ENCODE results near the gene REPS2. TPM values are rescaled to one million over a fixed set of nuclear protein-coding genes. Genes with fewer than 3 reads are reported as not detected.

The REPS2 gene
- total RNA-seq, 1 experiment from 2014 or later: 3.7 TPM

- Mint-ChIP-seq H3K36me3 (ENCODE audit: insufficient read depth in 1 of 3, low read depth in 3 of 3) (peaks cover 0 to 7% (median 5%) of the 10 kb centered on the region in 3 experiments; a peak in 6 of 7 replicates), H3K9me3 (peaks cover 5 to 9% of the 10 kb centered on the region in 2 experiments; a peak in 4 of 5 replicates), H3K27me3 (ENCODE audit: low read depth) (no peaks in the 10 kb centered on the region), H3K4me3 (no peak overlapping the region), H3K4me1 (peaks cover 9 to 24% of the 10 kb centered on the region in 2 experiments), H3K27ac (no peak overlapping the region)
- Histone ChIP-seq H3K9ac (ENCODE audit: extremely low read depth, insufficient read length, low read length) (no peak overlapping the region), H3K18ac (ENCODE audit: insufficient read length, low read depth, low read length) (no peak overlapping the region), H3K79me1 (ENCODE audit: insufficient read depth, low read depth, low read length, poor library complexity, severe bottlenecking) (no peaks in the 10 kb centered on the region), H3K23ac (ENCODE audit: insufficient read length, low read depth, low read length) (no peak overlapping the region), H4K20me1 (ENCODE audit: control insufficient read depth, insufficient read depth, insufficient read length) (no peaks in the 10 kb centered on the region), H3K27ac (ENCODE audit: insufficient read length, low read depth, low read length) (no peak overlapping the region), H3K14ac (ENCODE audit: insufficient read depth, low read length) (no peak overlapping the region), H3K27me3 (ENCODE audit: insufficient read depth, low read length) (no peaks in the 10 kb centered on the region), H2AK5ac (ENCODE audit: insufficient read length, low read length) (no peak overlapping the region), H4K91ac (ENCODE audit: insufficient read length, low read depth, low read length) (no peak overlapping the region), H3K4ac (ENCODE audit: low read depth, low read length) (no peak overlapping the region), H3K23me2 (ENCODE audit: insufficient read length, low read depth, low read length, poor library complexity, severe bottlenecking) (no peaks in the 10 kb centered on the region), H3K56ac (ENCODE audit: insufficient read length, low read depth, low read length) (no peak overlapping the region), H2BK15ac (ENCODE audit: low read depth, low read length) (no peak overlapping the region), H3T11ph (ENCODE audit: low read length) (no peak overlapping the region), H2AFZ (ENCODE audit: low read length) (no peak overlapping the region), H2BK120ac (ENCODE audit: low read depth, low read length, poor library complexity, severe bottlenecking) (no peak overlapping the region), H4K5ac (ENCODE audit: insufficient read length, low read depth, low read length) (no peak overlapping the region), H2BK5ac (ENCODE audit: insufficient read length, low read length) (no peak overlapping the region), H4K8ac (replicated peaks; ENCODE audit: insufficient read length, low read depth, low read length) (no peak overlapping the region), H3K4me2 (ENCODE audit: insufficient read depth, insufficient read length, low read length) (no peak overlapping the region), H3K4me1 (ENCODE audit: insufficient read depth, low read length) (no peaks in the 10 kb centered on the region), H3K9me3 (ENCODE audit: control insufficient read depth, low read depth, low read length) (peaks cover 6% of the 10 kb centered on the region), H2BK20ac (ENCODE audit: low read depth, low read length, poor library complexity, severe bottlenecking) (no peak overlapping the region), H2BK12ac (ENCODE audit: insufficient read length, low read depth, low read length) (no peak overlapping the region), H3K79me2 (ENCODE audit: insufficient read depth, low read length) (no peaks in the 10 kb centered on the region)
- DNase-seq: no peak
- no peak for TF ChIP-seq CTCF (conservative IDR thresholded peaks at IDR 0.05)
- no CpG with 5 or more reads among the region's 2 CpGs for WGBS (ENCODE audit: extremely low coverage, insufficient read length, low lambda C conversion rate)
These were observed 224.5 kb downstream of the REPS2 start for GRCh38 chrX:17170973-17171372.
